Measurements from ENCODE around the gene MAPT. TPM values are rescaled to one million over a fixed set of nuclear protein-coding genes. Genes with fewer than 3 reads are reported as not detected.
"Not testable (repeated sequence)": the region's sequence is repeated elsewhere in the genome, so short reads cannot be mapped to it uniquely, and the experiment has no call there.

MAPT gene
- total RNA-seq, 1 donor from 2014 or later: 3.5 TPM

DNA sequence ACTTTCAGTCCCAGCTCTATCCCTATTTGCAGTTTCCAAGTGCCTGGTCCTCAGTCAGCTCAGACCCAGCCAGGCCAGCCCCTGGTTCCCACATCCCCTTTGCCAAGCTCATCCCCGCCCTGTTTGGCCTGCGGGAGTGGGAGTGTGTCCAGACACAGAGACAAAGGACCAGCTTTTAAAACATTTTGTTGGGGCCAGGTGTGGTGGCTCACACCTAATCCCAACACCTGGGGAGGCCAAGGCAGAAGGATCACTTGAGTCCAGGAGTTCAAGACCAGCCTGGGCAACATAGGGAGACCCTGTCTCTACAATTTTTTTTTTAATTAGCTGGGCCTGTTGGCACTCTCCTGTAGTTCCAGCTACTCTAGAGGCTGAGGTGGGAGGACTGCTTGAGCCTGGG is 106.4 kb downstream of the MAPT start:
- H3K4me1 Mint-ChIP-seq (ENCODE audit: unreplicated experiment): no peaks in the 10 kb centered on the region
- TF ChIP-seq, protein P1, sequence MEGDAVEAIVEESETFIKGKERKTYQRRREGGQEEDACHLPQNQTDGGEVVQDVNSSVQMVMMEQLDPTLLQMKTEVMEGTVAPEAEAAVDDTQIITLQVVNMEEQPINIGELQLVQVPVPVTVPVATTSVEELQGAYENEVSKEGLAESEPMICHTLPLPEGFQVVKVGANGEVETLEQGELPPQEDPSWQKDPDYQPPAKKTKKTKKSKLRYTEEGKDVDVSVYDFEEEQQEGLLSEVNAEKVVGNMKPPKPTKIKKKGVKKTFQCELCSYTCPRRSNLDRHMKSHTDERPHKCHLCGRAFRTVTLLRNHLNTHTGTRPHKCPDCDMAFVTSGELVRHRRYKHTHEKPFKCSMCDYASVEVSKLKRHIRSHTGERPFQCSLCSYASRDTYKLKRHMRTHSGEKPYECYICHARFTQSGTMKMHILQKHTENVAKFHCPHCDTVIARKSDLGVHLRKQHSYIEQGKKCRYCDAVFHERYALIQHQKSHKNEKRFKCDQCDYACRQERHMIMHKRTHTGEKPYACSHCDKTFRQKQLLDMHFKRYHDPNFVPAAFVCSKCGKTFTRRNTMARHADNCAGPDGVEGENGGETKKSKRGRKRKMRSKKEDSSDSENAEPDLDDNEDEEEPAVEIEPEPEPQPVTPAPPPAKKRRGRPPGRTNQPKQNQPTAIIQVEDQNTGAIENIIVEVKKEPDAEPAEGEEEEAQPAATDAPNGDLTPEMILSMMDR (conservative IDR thresholded peaks at IDR 0.05): no peak
- H3K27ac Mint-ChIP-seq: no peak overlapping the region
- H3K9me3 Mint-ChIP-seq: no peaks in the 10 kb centered on the region
- H3K4me3 Mint-ChIP-seq: no peak overlapping the region
- H3K27me3 Mint-ChIP-seq: no peaks in the 10 kb centered on the region
- no peaks in the 10 kb centered on the region for H3K36me3 Mint-ChIP-seq
- no peak for DNase-seq (ENCODE audit: extremely low spot score, unreplicated experiment)

DNA sequence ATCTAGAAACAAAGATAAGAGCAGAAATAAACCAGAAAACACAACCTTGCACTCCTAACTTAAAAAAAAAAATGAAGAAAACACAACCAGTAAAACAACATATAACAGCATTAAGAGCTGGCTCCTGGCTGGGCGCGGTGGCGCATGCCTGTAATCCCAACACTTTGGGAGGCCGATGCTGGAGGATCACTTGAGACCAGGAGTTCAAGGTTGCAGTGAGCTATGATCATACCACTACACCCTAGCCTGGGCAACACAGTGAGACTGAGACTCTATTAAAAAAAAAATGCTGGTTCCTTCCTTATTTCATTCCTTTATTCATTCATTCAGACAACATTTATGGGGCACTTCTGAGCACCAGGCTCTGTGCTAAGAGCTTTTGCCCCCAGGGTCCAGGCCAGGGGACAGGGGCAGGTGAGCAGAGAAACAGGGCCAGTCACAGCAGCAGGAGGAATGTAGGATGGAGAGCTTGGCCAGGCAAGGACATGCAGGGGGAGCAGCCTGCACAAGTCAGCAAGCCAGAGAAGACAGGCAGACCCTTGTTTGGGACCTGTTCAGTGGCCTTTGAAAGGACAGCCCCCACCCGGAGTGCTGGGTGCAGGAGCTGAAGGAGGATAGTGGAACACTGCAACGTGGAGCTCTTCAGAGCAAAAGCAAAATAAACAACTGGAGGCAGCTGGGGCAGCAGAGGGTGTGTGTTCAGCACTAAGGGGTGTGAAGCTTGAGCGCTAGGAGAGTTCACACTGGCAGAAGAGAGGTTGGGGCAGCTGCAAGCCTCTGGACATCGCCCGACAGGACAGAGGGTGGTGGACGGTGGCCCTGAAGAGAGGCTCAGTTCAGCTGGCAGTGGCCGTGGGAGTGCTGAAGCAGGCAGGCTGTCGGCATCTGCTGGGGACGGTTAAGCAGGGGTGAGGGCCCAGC is 107.3 kb downstream of the MAPT start:
- Mint-ChIP-seq H3K9me3 (no peaks in the 10 kb centered on the region), H3K27ac (no peak overlapping the region), H3K36me3 (no peaks in the 10 kb centered on the region), H3K27me3 (no peaks in the 10 kb centered on the region), H3K4me3 (no peak overlapping the region), H3K4me1 (ENCODE audit: unreplicated experiment) (no peaks in the 10 kb centered on the region)
- TF ChIP-seq, protein P1 (conservative IDR thresholded peaks at IDR 0.05): no peak
- DNase-seq (ENCODE audit: extremely low spot score, unreplicated experiment): no peak

DNA sequence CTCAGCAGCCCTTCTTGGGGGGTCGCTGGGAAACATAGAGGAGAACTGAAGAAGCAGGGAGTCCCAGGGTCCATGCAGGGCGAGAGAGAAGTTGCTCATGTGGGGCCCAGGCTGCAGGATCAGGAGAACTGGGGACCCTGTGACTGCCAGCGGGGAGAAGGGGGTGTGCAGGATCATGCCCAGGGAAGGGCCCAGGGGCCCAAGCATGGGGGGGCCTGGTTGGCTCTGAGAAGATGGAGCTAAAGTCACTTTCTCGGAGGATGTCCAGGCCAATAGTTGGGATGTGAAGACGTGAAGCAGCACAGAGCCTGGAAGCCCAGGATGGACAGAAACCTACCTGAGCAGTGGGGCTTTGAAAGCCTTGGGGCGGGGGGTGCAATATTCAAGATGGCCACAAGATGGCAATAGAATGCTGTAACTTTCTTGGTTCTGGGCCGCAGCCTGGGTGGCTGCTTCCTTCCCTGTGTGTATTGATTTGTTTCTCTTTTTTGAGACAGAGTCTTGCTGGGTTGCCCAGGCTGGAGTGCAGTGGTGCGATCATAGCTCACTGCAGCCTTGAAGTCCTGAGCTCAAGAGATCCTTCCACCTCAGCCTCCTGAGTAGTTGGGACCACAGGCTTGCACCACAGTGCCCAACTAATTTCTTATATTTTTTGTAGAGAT is 108.1 kb downstream of the MAPT start:
- Mint-ChIP-seq H3K9me3 (no peaks in the 10 kb centered on the region), H3K4me3 (no peak overlapping the region), H3K4me1 (ENCODE audit: unreplicated experiment) (no peaks in the 10 kb centered on the region), H3K27me3 (no peaks in the 10 kb centered on the region), H3K36me3 (no peaks in the 10 kb centered on the region), H3K27ac (no peak overlapping the region)
- TF ChIP-seq, protein P1 (conservative IDR thresholded peaks at IDR 0.05): peak; percentile 92
- peak; percentile 80 for DNase-seq (ENCODE audit: extremely low spot score, unreplicated experiment)

DNA sequence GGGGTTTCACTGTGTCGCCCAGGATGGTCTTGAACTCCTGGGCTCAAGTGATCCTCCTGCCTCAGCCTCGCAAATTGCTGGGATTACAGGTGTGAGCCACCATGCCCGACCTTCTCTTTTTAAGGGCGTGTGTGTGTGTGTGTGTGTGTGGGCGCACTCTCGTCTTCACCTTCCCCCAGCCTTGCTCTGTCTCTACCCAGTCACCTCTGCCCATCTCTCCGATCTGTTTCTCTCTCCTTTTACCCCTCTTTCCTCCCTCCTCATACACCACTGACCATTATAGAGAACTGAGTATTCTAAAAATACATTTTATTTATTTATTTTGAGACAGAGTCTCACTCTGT is 108.6 kb downstream of the MAPT start:
- Mint-ChIP-seq H3K36me3 (no peaks in the 10 kb centered on the region), H3K9me3 (no peaks in the 10 kb centered on the region), H3K4me3 (no peak overlapping the region), H3K27ac (no peak overlapping the region), H3K27me3 (no peaks in the 10 kb centered on the region), H3K4me1 (ENCODE audit: unreplicated experiment) (no peaks in the 10 kb centered on the region)
- DNase-seq (ENCODE audit: extremely low spot score, unreplicated experiment): no peak
- TF ChIP-seq, protein P1 (conservative IDR thresholded peaks at IDR 0.05): no peak

DNA sequence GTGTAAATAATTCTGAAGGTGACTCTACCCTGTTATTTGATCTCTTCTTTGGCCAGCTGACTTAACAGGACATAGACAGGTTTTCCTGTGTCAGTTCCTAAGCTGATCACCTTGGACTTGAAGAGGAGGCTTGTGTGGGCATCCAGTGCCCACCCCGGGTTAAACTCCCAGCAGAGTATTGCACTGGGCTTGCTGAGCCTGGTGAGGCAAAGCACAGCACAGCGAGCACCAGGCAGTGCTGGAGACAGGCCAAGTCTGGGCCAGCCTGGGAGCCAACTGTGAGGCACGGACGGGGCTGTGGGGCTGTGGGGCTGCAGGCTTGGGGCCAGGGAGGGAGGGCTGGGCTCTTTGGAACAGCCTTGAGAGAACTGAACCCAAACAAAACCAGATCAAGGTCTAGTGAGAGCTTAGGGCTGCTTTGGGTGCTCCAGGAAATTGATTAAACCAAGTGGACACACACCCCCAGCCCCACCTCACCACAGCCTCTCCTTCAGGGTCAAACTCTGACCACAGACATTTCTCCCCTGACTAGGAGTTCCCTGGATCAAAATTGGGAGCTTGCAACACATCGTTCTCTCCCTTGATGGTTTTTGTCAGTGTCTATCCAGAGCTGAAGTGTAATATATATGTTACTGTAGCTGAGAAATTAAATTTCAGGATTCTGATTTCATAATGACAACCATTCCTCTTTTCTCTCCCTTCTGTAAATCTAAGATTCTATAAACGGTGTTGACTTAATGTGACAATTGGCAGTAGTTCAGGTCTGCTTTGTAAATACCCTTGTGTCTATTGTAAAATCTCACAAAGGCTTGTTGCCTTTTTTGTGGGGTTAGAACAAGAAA is 109.8 kb downstream of the MAPT start:
- Mint-ChIP-seq H3K4me1 (ENCODE audit: unreplicated experiment) (no peaks in the 10 kb centered on the region), H3K27me3 (no peaks in the 10 kb centered on the region), H3K9me3 (no peaks in the 10 kb centered on the region), H3K27ac (no peak overlapping the region), H3K4me3 (no peak overlapping the region), H3K36me3 (no peaks in the 10 kb centered on the region)
- TF ChIP-seq, protein P1 (conservative IDR thresholded peaks at IDR 0.05): no peak
- no peak for DNase-seq (ENCODE audit: extremely low spot score, unreplicated experiment)

DNA sequence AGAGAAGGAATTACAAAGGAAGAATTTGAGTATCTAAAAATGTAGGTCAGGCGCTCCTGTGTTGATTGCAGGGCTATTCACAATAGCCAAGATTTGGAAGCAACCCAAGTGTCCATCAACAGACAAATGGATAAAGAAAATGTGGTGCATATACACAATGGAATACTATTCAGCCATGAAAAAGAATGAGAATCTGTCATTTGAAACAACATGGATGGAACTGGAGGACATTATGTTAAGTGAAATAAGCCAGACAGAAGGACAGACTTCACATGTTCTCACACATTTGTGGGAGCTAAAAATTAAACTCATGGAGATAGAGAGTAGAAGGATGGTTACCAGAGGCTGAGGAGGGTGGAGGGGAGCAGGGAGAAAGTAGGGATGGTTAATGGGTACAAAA is 111.7 kb downstream of the MAPT start:
- not testable (repeated sequence) for H3K27ac Mint-ChIP-seq; H3K27me3 Mint-ChIP-seq; H3K36me3 Mint-ChIP-seq; H3K4me1 Mint-ChIP-seq (ENCODE audit: unreplicated experiment); DNase-seq (ENCODE audit: extremely low spot score, unreplicated experiment); H3K4me3 Mint-ChIP-seq; H3K9me3 Mint-ChIP-seq
